IMR-90 (cell line): ENCODE measurements around the gene RARB. TPM values are rescaled to one million over a fixed set of nuclear protein-coding genes. Genes with fewer than 3 reads are reported as not detected.

Source experiments
- ATAC-seq: fragments of 200-7000 bp; cut with Tn5 transposase; 2 replicates; pipeline ENCODE4 v1.9.1; 2020; ENCODE audit warnings: low read depth, mild to moderate bottlenecking, moderate library complexity
- BruUV-seq: library from RNA; stranded (reverse); fragments of 400-500 nt; replicated peaks from 2 replicates; lab custom pipeline; 2021; lab: Mats Ljungman, UMichigan
- CTCF ChIA-PET: fragments of 300-600 bp; formaldehyde crosslinking; extraction: SDS; loops from one replicate; lab custom pipeline; 2021; ENCODE audit warnings: antibody characterized with exemption; lab: Yijun Ruan, JAX
- POLR2A ChIA-PET: fragments of 300-600 bp; sonication (Branson Sonifier 250); formaldehyde crosslinking; loops from one replicate; lab custom pipeline; 2022; ENCODE audit warnings: antibody characterized with exemption; ENCODE audit not compliant: unreplicated experiment; lab: Charles Lee
- DNase-seq: peaks from one replicate; pipeline ENCODE4 v3.0.0; 2013
- H2AFZ ChIP-seq: replicated peaks from 2 replicates; pipeline ENCODE3; 2013; ENCODE audit warnings: low read length, mild to moderate bottlenecking; ENCODE audit not compliant: poor library complexity
- H2AK5ac ChIP-seq: 2 replicates; pipeline ENCODE4 v1.6.1; 2013; ENCODE audit warnings: low read depth, low read length, inconsistent platforms
- H2AK9ac ChIP-seq: replicated peaks from 2 replicates; pipeline ENCODE3; 2013; ENCODE audit warnings: mild to moderate bottlenecking, low read depth, low read length, moderate library complexity; ENCODE audit not compliant: poor library complexity
- H2BK120ac ChIP-seq: 2 replicates; pipeline ENCODE4 v1.6.1; 2013; ENCODE audit warnings: low read depth, low read length, inconsistent platforms
- H2BK15ac ChIP-seq: 3 replicates; pipeline ENCODE4 v1.6.1; 2013; ENCODE audit warnings: low read depth, low read length, inconsistent platforms
- H2BK20ac ChIP-seq: 2 replicates; pipeline ENCODE4 v1.6.1; 2013; ENCODE audit warnings: low read depth, mild to moderate bottlenecking, inconsistent platforms, low read length, moderate library complexity
- H2BK5ac ChIP-seq: 2 replicates; pipeline ENCODE4 v1.6.1; 2013; ENCODE audit warnings: mild to moderate bottlenecking, low read depth, low read length, inconsistent platforms; ENCODE audit not compliant: poor library complexity, severe bottlenecking
- H3K14ac ChIP-seq: replicated peaks from 2 replicates; pipeline ENCODE4 v1.6.1; 2013; ENCODE audit warnings: low read depth, low read length, inconsistent platforms
- H3K18ac ChIP-seq: 2 replicates; pipeline ENCODE4 v1.6.1; 2013; ENCODE audit warnings: low read depth, low read length, control low read depth
- H3K23ac ChIP-seq: 2 replicates; pipeline ENCODE4 v1.6.1; 2013; ENCODE audit warnings: low read depth, low read length, inconsistent platforms
- H3K27ac ChIP-seq: 2 replicates; pipeline ENCODE4 v1.5.1; 2013; ENCODE audit warnings: mild to moderate bottlenecking, control low read depth, low read length; ENCODE audit not compliant: insufficient read depth
- H3K27me3 ChIP-seq: 2 replicates; pipeline ENCODE4 v1.6.1; 2013; ENCODE audit warnings: low read length; ENCODE audit not compliant: control insufficient read depth, insufficient read depth
- H3K36me3 ChIP-seq: 2 replicates; pipeline ENCODE4 v1.6.1; 2013; ENCODE audit warnings: low read length, mixed read lengths; ENCODE audit not compliant: control insufficient read depth, insufficient read depth
- H3K4ac ChIP-seq: 2 replicates; pipeline ENCODE4 v1.6.1; 2013; ENCODE audit warnings: low read depth, low read length, inconsistent platforms
- H3K4me1 ChIP-seq: 2 replicates; pipeline ENCODE4 v1.6.1; 2013; ENCODE audit warnings: low read length, mixed read lengths; ENCODE audit not compliant: control insufficient read depth, insufficient read depth
- H3K4me2 ChIP-seq: 2 replicates; pipeline ENCODE4 v1.6.1; 2013; ENCODE audit warnings: low read depth, mild to moderate bottlenecking, control low read depth, low read length, moderate library complexity
- H3K4me3 ChIP-seq: 2 replicates; pipeline ENCODE4 v1.5.1; 2013; ENCODE audit warnings: low read depth, mild to moderate bottlenecking, control low read depth, low read length, moderate library complexity; ENCODE audit not compliant: insufficient read depth
- H3K56ac ChIP-seq: 2 replicates; pipeline ENCODE4 v1.6.1; 2013; ENCODE audit warnings: low read length, inconsistent platforms; ENCODE audit not compliant: insufficient read depth; ENCODE audit errors: extremely low read depth
- H3K79me1 ChIP-seq, 2 experiments: 2 replicates each; pipeline ENCODE4 v1.6.1; 2013; ENCODE audit warnings: low read length in 2 of 2, inconsistent platforms in 1 of 2, low read depth in 1 of 2
- H3K9ac ChIP-seq: 2 replicates; pipeline ENCODE4 v1.6.1; 2013; ENCODE audit warnings: low read depth, low read length, control low read depth
- H3K9me1 ChIP-seq: 2 replicates; pipeline ENCODE4 v1.6.1; 2013; ENCODE audit warnings: low read length, inconsistent platforms; ENCODE audit not compliant: insufficient read depth
- H3K9me3 ChIP-seq: 2 replicates; pipeline ENCODE4 v1.6.1; 2013; ENCODE audit warnings: low read length; ENCODE audit not compliant: control insufficient read depth, insufficient read depth
- H4K20me1 ChIP-seq: 2 replicates; pipeline ENCODE4 v1.6.1; 2013; ENCODE audit warnings: low read length, inconsistent platforms; ENCODE audit not compliant: insufficient read depth
- H4K5ac ChIP-seq: 2 replicates; pipeline ENCODE4 v1.6.1; 2013; ENCODE audit warnings: mild to moderate bottlenecking, low read depth, low read length, control low read depth
- H4K8ac ChIP-seq, 2 experiments: 2 replicates each; pipeline ENCODE4 v1.6.1; 2013; ENCODE audit warnings: low read depth in 2 of 2, low read length in 2 of 2, control low read depth in 1 of 2, inconsistent platforms in 1 of 2
- H4K91ac ChIP-seq: 2 replicates; pipeline ENCODE4 v1.6.1; 2013; ENCODE audit warnings: low read depth, low read length, inconsistent platforms; ENCODE audit not compliant: insufficient read depth
- MAFK ChIP-seq: IDR thresholded peaks from 2 replicates; pipeline ENCODE4 v1.6.1; 2012; ENCODE audit warnings: low read depth, low read length, improper control_type of control experiment
- SMC3 ChIP-seq: fragments of 150-350 bp; IDR thresholded peaks from 2 replicates; pipeline ENCODE4 v1.6.1; 2016; ENCODE audit warnings: low read depth, mild to moderate bottlenecking, antibody characterized with exemption, low read length, moderate library complexity
- WGBS, 2 experiments: methylation state at CpG; one replicate each; pipeline versions ENCODE4 v1.1.5 to v1.1.7; 2013; ENCODE audit warnings: missing lambda C conversion rate in 2 of 2; ENCODE audit not compliant: insufficient read length in 1 of 2; ENCODE audit errors: extremely low coverage in 2 of 2; 5-methylcytosine and 5-hydroxymethylcytosine counted together
- dilution Hi-C: fragments of 300-500 bp; cut with HindIII; formaldehyde crosslinking; loops from one replicate; pipeline ENCODE4 v1.14.3; 2018; ENCODE audit warnings: low sequenced_read_pairs; ENCODE audit not compliant: unreplicated experiment
- in situ Hi-C: fragments of 300-500 bp; cut with MboI; formaldehyde crosslinking; loops from 3 replicates; pipeline ENCODE4 v1.14.3; 2019; ENCODE audit warnings: low sequenced_read_pairs, inconsistent platforms, mixed read lengths
- intact Hi-C: fragments of 100-400 bp; cut with micrococcal nuclease; formaldehyde crosslinking; loops from 2 replicates; pipeline ENCODE4 v1.10.0; 2022
- polyA plus RNA-seq, 3 experiments: library from polyadenylated mRNA; depleted of rRNA; stranded (reverse); fragments of >200 nt; gene quantifications; 2 replicates each; pipeline ENCODE4 v1.2.3, GENCODE V29; 2012; ENCODE audit warnings: low replicate concordance in 1 of 3
- total RNA-seq: library from RNA; depleted of rRNA; stranded (reverse); fragments of >200 nt; gene quantifications from 2 replicates; pipeline ENCODE4 v1.2.3, GENCODE V29; 2012

Gene RARB
- total and polyA plus RNA-seq, 2 of the 4 experiments (the other 2 are of a cell fraction): 0.53 to 1.4 TPM

DNA sequence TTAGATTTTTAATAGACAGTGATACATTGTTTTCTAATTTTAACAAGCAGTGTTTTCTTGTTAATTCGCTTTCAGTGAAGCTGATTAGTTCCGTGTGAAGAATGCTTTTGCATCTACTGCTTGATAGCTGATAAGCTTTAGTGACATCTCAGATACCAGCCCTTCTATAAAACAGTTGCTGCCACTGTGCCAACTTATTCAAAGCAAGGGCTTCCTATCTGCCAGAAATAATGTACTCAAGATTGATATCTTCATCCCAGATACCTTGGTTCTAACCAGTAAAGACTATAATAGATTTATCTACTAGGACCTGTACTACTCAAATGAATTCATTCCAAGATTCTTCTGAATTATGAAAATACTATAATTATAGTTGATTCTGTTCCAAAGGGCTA is 30.4 kb downstream of the RARB start:
- Histone ChIP-seq H3K4ac (no peak overlapping the region), H3K27ac (no peak overlapping the region), H3K79me1 (no peaks in the 10 kb centered on the region), H3K56ac (no peak overlapping the region), H3K36me3 (no peaks in the 10 kb centered on the region), H2BK15ac (no peak overlapping the region), H2BK120ac (no peak overlapping the region), H4K5ac (no peak overlapping the region), H3K9me1 (no peaks in the 10 kb centered on the region), H4K20me1 (no peaks in the 10 kb centered on the region), H4K91ac (no peak overlapping the region), H3K9me3 (no peaks in the 10 kb centered on the region), H3K4me1 (peaks cover 4% of the 10 kb centered on the region), H2BK5ac (no peak overlapping the region), H3K4me2 (no peak overlapping the region), H3K27me3 (no peaks in the 10 kb centered on the region), H2AK9ac (no peak overlapping the region), H3K4me3 (no peak overlapping the region), H2AK5ac (no peak overlapping the region), H3K14ac (no peak overlapping the region), H4K8ac (no peak overlapping the region), H3K18ac (no peak overlapping the region), H3K23ac (no peak overlapping the region), H2BK20ac (no peak overlapping the region), H2AFZ (no peak overlapping the region), H3K9ac (no peak overlapping the region)
- in situ Hi-C loops: no loop called here
- ATAC-seq (no peak), DNase-seq (no peak)
- no TSS peak for BruUV-seq
- WGBS, 2 experiments: no CpG with 5 or more reads among the region's 2 CpGs
- intact Hi-C loops: no loop called here
- TF ChIP-seq MAFK (no peak), SMC3 (no peak)
- dilution Hi-C loops: no loop called here
- ChIA-PET CTCF (interaction anchor here (1.2 kb wide), 1 partner anchor 8 kb away, joined by 3 read pairs; no protein-coding TSS in a partner anchor), POLR2A (no interaction called here)
